A549 (cell line): ENCODE data around the gene PLEKHG4B. TPM values are rescaled to one million over a fixed set of nuclear protein-coding genes. Genes with fewer than 3 reads are reported as not detected.

ENCODE experiments used
- ATAC-seq, 2 experiments: fragments of 200-7000 bp in 1 of 2; fragments of >200 bp in 1 of 2; cut with Nextera tagmentation in 1 of 2; cut with Tn5 transposase in 1 of 2; 3 replicates each; pipeline versions ENCODE4 v1.8.0 to v1.9.1; 2018 to 2020; ENCODE audit warnings: mild to moderate bottlenecking in 1 of 2, moderate library complexity in 1 of 2
- CTCF ChIA-PET: fragments of 300-600 bp; sonication (Branson Sonifier 250); formaldehyde crosslinking; extraction: SDS; loops from one replicate; lab custom pipeline; 2021; ENCODE audit warnings: antibody characterized with exemption, inconsistent platforms; lab: Yijun Ruan, JAX
- POLR2A ChIA-PET: fragments of 350-600 bp; formaldehyde crosslinking; extraction: SDS; loops from one replicate; lab custom pipeline; 2021; ENCODE audit warnings: antibody characterized with exemption, inconsistent platforms; lab: Yijun Ruan, JAX
- DNase-seq, 2 experiments: peaks; one replicate each; pipeline versions ENCODE4 v3.0.0 to v3.0.0-alpha.2; 2011 to 2016; ENCODE audit warnings: low read depth in 1 of 2, low spot score in 1 of 2
- FAIRE-seq: peaks from 2 replicates; lab custom pipeline; 2011; peaks lifted over from hg19 to GRCh38; lab: Jason Lieb, UNC
- H3K27ac ChIP-seq, 2 experiments: fragments of >200 bp; sonication (Bioruptor Twin); formaldehyde crosslinking; 3 replicates each; pipeline ENCODE4 v1.5.1; 2016 to 2017
- H3K4me1 ChIP-seq: fragments of >200 bp; sonication (Bioruptor Twin); formaldehyde crosslinking; 3 replicates; pipeline ENCODE4 v1.6.1; 2016
- H3K4me2 ChIP-seq: fragments of >200 bp; sonication (Bioruptor Twin); formaldehyde crosslinking; 3 replicates; pipeline ENCODE4 v1.6.1; 2016
- H3K4me3 ChIP-seq: fragments of >200 bp; sonication (Bioruptor Twin); formaldehyde crosslinking; 3 replicates; pipeline ENCODE4 v1.5.1; 2016
- H3K9me3 ChIP-seq: fragments of >200 bp; sonication (Bioruptor Twin); formaldehyde crosslinking; 3 replicates; pipeline ENCODE4 v1.6.1; 2016
- CBX2 ChIP-seq: fragments of 200-600 bp; sonication (generic); IDR thresholded peaks from 2 replicates; pipeline ENCODE4 v1.6.1; 2016; ENCODE audit warnings: low read depth, mild to moderate bottlenecking, borderline replicate concordance
- CEBPB ChIP-seq, 2 experiments: fragments of >200 bp in 1 of 2; sonication (Bioruptor Twin) in 1 of 2; formaldehyde crosslinking in 1 of 2; IDR thresholded peaks; 2 replicates each; pipeline ENCODE4 v1.6.1; 2012 to 2016
- EHF ChIP-seq: fragments of 250-450 bp; sonication (Bioruptor Pico); IDR thresholded peaks from 2 replicates; pipeline ENCODE4 v1.5.0; 2020; ENCODE audit warnings: mild to moderate bottlenecking
- HOXA7 ChIP-seq: fragments of 250-450 bp; sonication (Bioruptor Pico); IDR thresholded peaks from 2 replicates; pipeline ENCODE4 v1.5.0; 2020; ENCODE audit warnings: mild to moderate bottlenecking, moderate library complexity
- HOXB13 ChIP-seq: fragments of 250-450 bp; sonication (Bioruptor Pico); IDR thresholded peaks from 2 replicates; pipeline ENCODE4 v1.5.0; 2020; ENCODE audit warnings: low read depth, mild to moderate bottlenecking, moderate library complexity
- HOXB5 ChIP-seq: fragments of 250-450 bp; sonication (Bioruptor Pico); IDR thresholded peaks from 2 replicates; pipeline ENCODE4 v1.5.0; 2020; ENCODE audit warnings: mild to moderate bottlenecking, moderate library complexity
- JUN ChIP-seq, 2 experiments: fragments of >200 bp; sonication (Bioruptor Twin); formaldehyde crosslinking; IDR thresholded peaks; 2 replicates in 1 of 2; 3 replicates in 1 of 2; pipeline ENCODE4 v1.6.1; 2016 to 2017
- KDM5A ChIP-seq: fragments of 200-600 bp; sonication (generic); IDR thresholded peaks from 2 replicates; pipeline ENCODE4 v1.6.1; 2016; ENCODE audit warnings: antibody characterized with exemption, mild to moderate bottlenecking
- RAD21 ChIP-seq, 2 experiments: fragments of >200 bp in 1 of 2; sonication (Bioruptor Twin) in 1 of 2; formaldehyde crosslinking in 1 of 2; IDR thresholded peaks in 1 of 2; conservative IDR thresholded peaks in 1 of 2; 2 replicates in 1 of 2; 3 replicates in 1 of 2; pipeline ENCODE4 v1.6.1; 2012 to 2018; ENCODE audit warnings: inconsistent platforms in 1 of 2
- RNF2 ChIP-seq: fragments of 200-600 bp; sonication (generic); IDR thresholded peaks from 2 replicates; pipeline ENCODE4 v1.6.1; 2016; ENCODE audit warnings: low read depth, mild to moderate bottlenecking, antibody characterized with exemption, moderate library complexity, borderline replicate concordance
- SMC3 ChIP-seq: fragments of >200 bp; sonication (Bioruptor Twin); formaldehyde crosslinking; IDR thresholded peaks from 3 replicates; pipeline ENCODE4 v1.6.1; 2018; ENCODE audit warnings: inconsistent platforms
- ZFP36 ChIP-seq: fragments of 450-650 bp; IDR thresholded peaks from 2 replicates; pipeline ENCODE4 v1.6.1; 2014; ENCODE audit warnings: borderline replicate concordance; ENCODE audit not compliant: partially characterized antibody
- ZSCAN20 ChIP-seq: fragments of 250-450 bp; sonication (Bioruptor Pico); IDR thresholded peaks from 2 replicates; pipeline ENCODE4 v1.8.0; 2022; ENCODE audit warnings: mild to moderate bottlenecking, moderate library complexity
- WGBS: methylation state at CpG from one replicate; pipeline ENCODE4 v1.1.6; 2017; ENCODE audit errors: missing lambda C conversion rate; 5-methylcytosine and 5-hydroxymethylcytosine counted together
- polyA plus RNA-seq, 4 experiments: library from polyadenylated mRNA; depleted of rRNA in 3 of 4; stranded (reverse); fragments of >200 nt; fragmentation: RNase III in 1 of 4; extraction: RNeasy Plus Mini Kit Qiagen cat#74134 plus additional on column Dnase treatment in 1 of 4; gene quantifications; 2 replicates in 3 of 4; 3 replicates in 1 of 4; pipeline ENCODE4 v1.2.3, GENCODE V29; 2011 to 2017
- TF ChIP-seq, protein P1 (sequence below): fragments of 250-450 bp; sonication (Bioruptor Pico); IDR thresholded peaks from 2 replicates; pipeline ENCODE4 v1.5.0; 2020; ENCODE audit warnings: low read depth, mild to moderate bottlenecking, moderate library complexity
- TF ChIP-seq, protein P2 (sequence below): IDR thresholded peaks from 2 replicates; pipeline ENCODE4 v1.6.1; 2012; ENCODE audit warnings: low read depth, borderline replicate concordance
- TF ChIP-seq, protein P3 (sequence below): fragments of >200 bp; sonication (Bioruptor Twin); formaldehyde crosslinking; IDR thresholded peaks from 3 replicates; pipeline ENCODE4 v1.5.1; 2016

PLEKHG4B gene
- polyA plus RNA-seq, 2 of the 4 experiments (the other 2 are of a cell fraction) = 0.57 to 0.59 TPM

DNA sequence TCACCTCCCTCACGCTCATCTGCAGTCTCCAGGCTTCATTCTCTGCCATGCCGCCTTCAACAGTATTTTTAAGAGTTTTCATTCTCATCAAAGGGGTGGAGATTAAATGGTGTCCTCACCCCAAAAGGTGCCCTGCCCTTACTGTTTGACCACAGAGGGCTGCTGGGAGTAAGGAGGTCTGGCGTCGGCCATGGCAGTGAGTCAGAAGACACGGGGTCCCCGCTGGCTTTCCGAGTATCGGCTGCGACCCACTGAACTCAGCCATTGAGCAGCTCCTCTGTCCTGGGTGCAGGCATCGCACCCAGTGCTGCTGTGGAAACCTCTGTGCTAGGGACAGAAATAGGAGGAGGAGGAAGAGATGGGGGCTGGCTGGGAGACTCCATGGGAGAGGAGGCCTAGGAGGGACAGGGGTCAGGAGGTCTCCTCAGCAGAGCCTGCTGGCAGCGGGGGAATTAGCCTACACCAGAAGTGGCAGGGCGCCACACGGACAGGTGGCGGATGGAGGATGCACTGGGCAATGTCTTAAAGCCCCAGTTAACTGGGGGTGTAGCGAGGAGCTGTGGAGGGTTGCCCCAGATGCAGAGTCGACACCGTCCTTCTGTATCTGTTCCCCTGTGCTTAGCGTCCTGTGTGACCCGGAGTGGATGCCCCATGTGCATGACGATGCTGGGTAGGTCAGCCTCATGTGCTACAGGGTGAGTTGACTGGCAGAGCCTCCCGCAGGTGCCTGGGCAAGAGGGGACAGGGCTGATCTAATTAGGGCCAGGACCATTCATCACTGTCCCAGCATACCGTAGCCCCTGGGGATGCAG, 15.4 kb upstream of the PLEKHG4B start (continued):
- TF ChIP-seq HOXA7 (CRISPR knock-in tag) (no peak), RNF2 (no peak), CBX2 (no peak), ZFP36 (no peak), CEBPB (IDR thresholded peaks at IDR 0.05) (no peak), HOXB5 (CRISPR knock-in tag) (no peak), HOXB13 (no peak), KDM5A (no peak)
- TF ChIP-seq, protein P1, sequence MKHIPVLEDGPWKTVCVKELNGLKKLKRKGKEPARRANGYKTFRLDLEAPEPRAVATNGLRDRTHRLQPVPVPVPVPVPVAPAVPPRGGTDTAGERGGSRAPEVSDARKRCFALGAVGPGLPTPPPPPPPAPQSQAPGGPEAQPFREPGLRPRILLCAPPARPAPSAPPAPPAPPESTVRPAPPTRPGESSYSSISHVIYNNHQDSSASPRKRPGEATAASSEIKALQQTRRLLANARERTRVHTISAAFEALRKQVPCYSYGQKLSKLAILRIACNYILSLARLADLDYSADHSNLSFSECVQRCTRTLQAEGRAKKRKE (CRISPR knock-in tag) = no peak

DNA sequence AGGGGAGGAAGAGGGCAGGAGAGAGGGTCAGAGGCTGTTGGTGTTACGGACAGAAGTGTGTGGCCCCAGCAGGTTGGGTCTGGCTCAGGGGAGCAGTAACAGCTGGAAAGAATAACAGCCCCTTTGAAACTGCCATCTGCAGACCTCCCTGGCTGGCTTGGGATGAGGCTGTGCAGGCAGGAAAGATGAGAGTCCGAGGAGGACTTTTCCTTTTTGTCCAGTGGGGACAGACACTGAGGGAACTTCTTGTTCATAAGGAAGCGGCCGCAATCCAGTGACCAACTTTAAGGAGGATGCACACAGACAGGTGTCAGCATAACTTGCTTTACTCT, 14.8 kb upstream of the PLEKHG4B start:
- H3K4me1 ChIP-seq = peaks cover 10% of the 10 kb centered on the region; the same call in 2 of the 3 replicates
- TF ChIP-seq HOXB5 (CRISPR knock-in tag) (no peak), ZSCAN20 (CRISPR knock-in tag) (no peak)
- TF ChIP-seq, all 56 proteins: peak for 0
- ChIA-PET CTCF (no interaction called here), POLR2A (no interaction called here)
- Histone ChIP-seq H3K9me3 (no peaks in the 10 kb centered on the region), H3K27ac (no peak overlapping the region), H3K4me3 (no peak overlapping the region), H3K4me2 (no peak overlapping the region)
- no peak for FAIRE-seq
- ATAC-seq = no peak
- DNase-seq = no peak
- 65% methylated on average over 4 of the region's 4 CpGs for WGBS

DNA sequence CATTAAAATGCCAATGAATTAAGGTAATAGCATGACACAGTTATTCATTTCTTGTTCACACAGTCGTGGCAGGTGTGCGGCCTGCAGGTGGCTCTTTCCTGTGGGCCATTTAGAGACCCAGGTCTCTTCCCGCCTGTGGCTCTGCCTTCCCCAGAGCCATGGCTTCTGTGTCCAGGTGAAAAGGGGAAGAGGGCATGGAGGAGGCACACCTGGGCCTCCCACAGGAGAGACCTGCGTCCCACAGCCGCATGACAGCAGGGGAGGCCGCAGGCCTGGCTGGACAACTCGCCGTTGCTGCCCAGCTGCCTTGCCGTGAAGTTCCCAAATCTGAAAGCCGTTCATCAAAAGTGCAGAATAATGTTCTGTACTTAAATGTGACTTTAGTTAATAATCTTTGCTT, 14.4 kb upstream of the PLEKHG4B start:
- no peak overlapping the region for H3K4me3 ChIP-seq
- H3K4me2 ChIP-seq = no peak overlapping the region
- ChIA-PET POLR2A (no interaction called here), CTCF (no interaction called here)
- WGBS = 80% methylated on average over 10 of the region's 10 CpGs
- no peak for TF ChIP-seq JUN (IDR thresholded peaks at IDR 0.05)
- TF ChIP-seq, protein P2, sequence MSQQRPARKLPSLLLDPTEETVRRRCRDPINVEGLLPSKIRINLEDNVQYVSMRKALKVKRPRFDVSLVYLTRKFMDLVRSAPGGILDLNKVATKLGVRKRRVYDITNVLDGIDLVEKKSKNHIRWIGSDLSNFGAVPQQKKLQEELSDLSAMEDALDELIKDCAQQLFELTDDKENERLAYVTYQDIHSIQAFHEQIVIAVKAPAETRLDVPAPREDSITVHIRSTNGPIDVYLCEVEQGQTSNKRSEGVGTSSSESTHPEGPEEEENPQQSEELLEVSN = no peak
- no peak for TF ChIP-seq HOXA7 (CRISPR knock-in tag)
- no peak for TF ChIP-seq ZSCAN20 (CRISPR knock-in tag)
- no peaks in the 10 kb centered on the region for H3K9me3 ChIP-seq
- ATAC-seq (no peak), DNase-seq (no peak), FAIRE-seq (no peak)
- H3K4me1 ChIP-seq = peaks cover 14% of the 10 kb centered on the region; the same call in 2 of the 3 replicates
- H3K27ac ChIP-seq = no peak overlapping the region

DNA sequence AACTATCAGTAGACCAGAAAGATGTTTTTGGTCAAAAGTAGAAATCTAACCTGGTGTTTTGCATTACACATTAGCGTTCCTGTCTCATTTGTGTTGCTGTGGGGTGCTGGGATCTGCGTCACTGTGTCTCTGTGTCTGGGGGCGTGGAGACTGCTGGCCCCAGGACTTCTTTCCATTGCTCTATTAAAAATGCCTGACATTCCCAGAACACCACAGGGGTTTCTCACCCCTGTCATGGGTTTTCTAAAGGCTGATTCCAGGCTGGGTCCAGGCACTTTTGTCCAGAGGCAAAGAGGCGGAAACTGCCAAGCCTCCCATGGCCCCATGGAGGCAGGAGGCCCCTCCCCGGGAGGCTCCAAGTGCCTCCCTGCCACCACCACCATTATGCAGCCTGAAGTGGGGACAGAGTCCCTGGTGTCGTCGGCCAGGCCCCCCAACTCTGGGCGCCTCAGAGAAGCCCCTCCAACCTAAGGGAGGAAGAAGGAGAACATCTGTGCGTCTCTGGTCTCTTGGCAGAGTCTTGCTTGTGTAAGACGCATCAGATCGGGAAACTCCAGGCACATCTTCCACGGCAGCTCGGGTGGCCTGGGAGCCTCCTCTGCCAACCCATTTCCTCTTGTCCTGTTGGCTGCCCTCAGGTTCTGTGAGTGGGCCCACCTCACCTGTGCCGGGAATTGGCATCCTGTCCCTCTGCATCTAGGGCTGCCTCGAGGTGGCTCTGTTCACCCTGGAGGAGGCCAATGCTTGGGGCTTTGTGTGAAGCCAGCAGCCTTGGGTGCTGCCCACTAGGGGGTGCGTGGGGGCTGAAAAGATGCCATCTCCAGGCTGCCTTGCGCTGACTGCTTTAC, 13.8 kb upstream of the PLEKHG4B start:
- H3K4me1 ChIP-seq = peaks cover 19% of the 10 kb centered on the region; the same call in 2 of the 3 replicates
- ChIA-PET POLR2A (no interaction called here), CTCF (interaction anchor here (1.1 kb wide), 1 partner anchor 11 kb away, joined by 4 read pairs; no protein-coding TSS in a partner anchor)
- H3K9me3 ChIP-seq = no peaks in the 10 kb centered on the region
- DNase-seq (peak; percentile 73 to 74), FAIRE-seq (no peak), ATAC-seq (peak; percentile 74 to 88)
- WGBS = 60% methylated on average over 14 of the region's 17 CpGs
- no peak overlapping the region for H3K4me2 ChIP-seq
- no peak overlapping the region for H3K4me3 ChIP-seq
- H3K27ac ChIP-seq = no peak overlapping the region
- TF ChIP-seq RAD21 (conservative IDR thresholded peaks at IDR 0.05 in 1 of 2, IDR thresholded peaks at IDR 0.05 in 1 of 2) (peak; percentile 59 to 73), EHF (no peak), SMC3 (peak; percentile 39; the same call in 1 of the 3 replicates)
- TF ChIP-seq, protein P3, sequence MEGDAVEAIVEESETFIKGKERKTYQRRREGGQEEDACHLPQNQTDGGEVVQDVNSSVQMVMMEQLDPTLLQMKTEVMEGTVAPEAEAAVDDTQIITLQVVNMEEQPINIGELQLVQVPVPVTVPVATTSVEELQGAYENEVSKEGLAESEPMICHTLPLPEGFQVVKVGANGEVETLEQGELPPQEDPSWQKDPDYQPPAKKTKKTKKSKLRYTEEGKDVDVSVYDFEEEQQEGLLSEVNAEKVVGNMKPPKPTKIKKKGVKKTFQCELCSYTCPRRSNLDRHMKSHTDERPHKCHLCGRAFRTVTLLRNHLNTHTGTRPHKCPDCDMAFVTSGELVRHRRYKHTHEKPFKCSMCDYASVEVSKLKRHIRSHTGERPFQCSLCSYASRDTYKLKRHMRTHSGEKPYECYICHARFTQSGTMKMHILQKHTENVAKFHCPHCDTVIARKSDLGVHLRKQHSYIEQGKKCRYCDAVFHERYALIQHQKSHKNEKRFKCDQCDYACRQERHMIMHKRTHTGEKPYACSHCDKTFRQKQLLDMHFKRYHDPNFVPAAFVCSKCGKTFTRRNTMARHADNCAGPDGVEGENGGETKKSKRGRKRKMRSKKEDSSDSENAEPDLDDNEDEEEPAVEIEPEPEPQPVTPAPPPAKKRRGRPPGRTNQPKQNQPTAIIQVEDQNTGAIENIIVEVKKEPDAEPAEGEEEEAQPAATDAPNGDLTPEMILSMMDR = peak; percentile 52
